ENCODE measurements around the gene SLC45A1.
A peak's percentile ranks its signal among the peaks of the same experiment; 100 is the strongest.

Gene SLC45A1

DNA sequence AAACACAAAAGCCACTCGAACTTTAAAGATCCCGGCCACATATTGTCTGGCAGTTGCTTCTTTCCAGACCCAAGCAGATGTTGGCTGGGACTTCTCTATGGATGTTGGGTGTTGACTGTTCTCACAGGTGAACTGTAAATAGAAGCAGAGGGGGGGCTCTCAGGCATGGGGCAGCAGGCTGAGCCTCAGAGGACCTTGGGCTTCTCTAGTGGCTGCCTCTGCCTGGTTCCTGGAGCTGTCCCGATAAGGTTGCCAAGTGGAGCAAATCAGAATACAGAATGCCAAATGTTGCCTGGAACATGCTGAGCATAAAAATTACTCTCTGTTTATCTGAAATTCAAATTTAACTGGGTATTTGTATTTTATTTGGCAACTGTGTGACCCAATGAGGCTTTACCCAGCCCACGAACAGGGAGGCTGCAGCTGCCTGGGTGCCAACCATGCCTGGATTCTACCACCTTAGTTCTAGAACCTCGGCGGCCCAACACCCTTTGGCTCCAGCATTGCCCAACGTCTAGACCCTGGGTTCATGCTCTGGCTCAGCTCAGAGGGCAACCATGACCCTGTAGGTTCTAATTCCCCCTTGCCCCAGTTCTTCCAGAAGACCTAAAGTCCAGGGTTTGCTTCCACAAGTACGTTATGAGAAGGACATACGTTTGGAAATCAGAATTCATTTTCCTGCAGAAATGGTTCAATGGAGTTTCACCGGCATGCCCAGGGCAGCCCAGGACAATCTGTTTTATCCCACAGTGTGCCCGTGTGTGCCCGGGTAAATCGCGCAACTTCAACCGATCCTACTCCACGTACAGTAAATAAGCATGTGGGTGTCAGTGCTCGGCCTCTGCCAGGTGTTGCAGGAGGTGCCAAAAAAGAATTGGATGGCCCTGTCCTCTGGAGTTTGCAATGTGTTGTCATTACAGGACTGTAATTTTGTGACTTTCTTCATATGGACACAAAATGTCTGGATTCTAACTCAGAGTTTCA, 5.4 kb upstream of the SLC45A1 start:
- DNase-seq = peak; percentile 47

DNA sequence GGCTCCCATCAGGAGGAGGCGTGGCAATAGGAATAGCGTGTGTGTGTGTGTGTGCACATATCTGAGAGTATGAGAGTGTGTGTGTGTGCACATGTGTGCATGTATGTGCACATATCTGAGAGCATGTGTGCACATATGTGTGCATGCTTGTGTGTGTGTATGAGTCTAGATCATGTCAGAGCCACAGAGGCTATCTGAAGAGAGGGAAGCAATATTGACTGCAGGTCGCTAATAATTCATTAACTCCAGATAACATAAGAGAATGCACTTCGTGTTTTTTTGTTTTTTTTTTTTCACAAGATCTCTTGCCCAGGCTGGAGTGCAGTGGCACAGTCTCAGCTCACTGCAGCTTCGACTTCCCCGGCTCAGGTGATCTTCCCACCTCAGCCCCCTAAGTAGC, 4.7 kb upstream of the SLC45A1 start:
- no peak for DNase-seq

DNA sequence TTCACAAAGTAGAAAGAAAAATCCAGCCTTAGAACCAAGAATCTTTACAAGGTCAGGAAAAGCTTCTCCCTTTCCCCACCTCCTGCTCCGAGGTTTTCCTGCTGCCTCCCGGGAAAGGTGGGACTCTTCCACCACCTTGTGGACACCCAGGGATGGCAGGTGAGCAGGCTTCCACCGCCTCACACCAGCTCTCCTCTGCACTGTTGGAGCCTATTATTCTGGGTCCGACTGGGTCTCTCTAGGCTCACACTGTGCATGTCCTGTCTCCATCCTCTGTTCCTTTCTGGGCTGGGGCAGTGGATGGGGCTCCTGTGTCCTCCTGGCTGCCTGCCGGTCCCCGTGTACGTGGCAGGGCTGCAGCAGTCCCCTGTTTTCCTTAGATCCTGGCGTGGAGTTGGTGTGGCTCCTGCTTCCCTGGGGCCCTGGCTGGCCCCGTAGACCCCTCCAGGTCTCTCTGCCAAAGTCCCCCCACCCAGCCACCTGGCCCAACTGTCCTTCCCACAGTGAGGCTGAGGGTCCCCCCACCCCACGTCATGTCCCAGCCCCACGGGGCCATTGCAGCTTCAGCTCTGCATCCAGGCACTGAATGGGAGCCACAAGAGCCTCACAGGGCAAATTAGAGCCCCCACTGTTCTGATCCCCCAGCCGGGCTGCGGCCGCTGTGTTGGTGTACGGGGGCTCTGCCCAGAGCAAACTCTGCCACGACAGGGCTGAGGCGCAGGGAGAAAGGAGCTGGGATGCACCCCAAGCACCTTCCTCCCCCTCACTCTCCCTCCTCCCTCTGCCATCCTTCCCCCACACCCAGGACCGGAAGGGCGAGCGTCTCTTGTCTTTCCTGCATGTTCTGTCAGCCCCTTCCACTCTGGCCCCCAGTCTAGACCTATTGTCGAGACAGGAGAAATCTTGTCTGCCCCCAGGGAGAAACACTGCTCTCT, 3.3 kb upstream of the SLC45A1 start:
- peak; percentile 67 for DNase-seq

DNA sequence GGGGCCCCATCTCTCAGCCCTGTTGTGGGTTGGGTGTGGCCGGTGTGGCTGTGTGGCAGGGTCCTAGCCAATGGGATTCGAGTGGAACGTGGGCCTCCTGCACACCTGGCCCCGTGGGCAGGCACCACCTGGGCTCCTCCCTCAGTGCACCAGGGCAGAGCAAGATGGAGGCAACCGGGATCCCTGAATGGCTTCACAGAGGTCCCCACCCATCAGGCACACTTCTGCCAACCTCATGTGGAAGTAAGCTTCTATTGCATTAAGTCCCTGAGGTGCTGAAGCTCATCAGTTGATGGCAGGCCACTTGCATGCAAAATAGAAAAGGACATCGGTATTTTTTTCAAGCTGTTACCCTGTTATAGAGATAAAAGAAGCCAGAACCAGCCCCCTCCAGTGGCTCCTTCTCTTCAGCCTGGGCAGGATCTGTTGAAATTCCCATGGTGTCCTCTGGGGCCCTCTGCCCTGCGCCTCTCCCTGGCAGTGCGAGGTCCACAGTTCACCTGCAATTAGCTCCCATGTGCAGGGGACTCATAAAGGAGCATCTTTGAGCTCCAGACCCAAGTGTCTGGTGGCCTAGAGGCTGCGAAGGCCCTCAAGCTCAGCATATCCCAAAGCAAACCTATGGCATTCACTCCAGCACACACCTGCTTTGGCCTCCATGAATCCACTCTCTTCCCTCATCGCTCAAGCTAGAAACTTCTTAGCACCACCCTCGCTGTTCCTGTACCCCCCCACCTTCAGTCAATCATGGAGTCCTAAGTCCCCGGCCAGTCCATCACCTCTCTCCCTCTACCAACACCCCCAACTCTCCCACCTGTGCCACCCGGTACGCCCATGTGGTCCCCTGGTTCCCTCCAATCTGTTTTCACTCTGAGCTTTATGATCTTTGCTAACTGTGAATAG, 2.1 kb upstream of the SLC45A1 start:
- peak; percentile 4 for DNase-seq

DNA sequence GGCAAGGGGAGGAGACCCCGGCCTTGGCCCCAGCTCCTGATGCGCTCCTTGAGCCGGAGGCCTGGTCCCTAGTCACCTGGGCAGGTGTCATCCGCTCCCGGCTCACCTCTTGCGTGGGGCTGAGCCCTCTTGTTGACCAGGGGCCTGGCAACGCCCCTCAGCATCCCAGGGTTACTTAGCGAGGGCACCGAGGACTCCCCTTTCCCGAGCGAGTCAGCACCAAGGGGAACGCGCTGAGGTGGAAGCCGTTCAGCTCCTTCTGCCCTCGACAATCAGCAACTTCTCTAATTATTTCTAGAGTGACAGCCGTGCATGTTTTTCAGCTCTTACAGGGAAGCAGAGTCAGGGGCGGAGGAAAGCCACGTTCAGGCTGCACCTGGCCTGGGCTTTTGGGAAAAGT, 522 bp downstream of the SLC45A1 start:
- DNase-seq = no peak

DNA sequence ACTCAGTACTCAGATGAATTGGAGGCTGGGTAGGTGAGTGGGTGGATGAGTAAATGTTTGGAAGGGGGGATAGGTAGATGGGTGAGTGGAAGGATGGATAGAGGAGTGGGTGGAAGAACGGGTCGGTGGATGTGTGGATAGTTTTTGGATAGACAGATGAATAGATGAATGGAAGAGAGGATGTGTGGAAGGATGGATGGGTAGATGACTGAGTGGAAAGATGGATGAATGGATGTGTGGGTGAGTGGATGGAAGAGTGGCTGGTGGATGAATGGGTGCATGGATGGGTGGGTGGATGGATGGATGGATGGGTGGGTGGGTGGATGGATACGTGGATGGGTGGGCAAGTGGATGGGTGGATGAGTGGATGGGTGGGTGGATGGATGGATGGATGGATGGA, 3.7 kb downstream of the SLC45A1 start:
- no peak for DNase-seq

DNA sequence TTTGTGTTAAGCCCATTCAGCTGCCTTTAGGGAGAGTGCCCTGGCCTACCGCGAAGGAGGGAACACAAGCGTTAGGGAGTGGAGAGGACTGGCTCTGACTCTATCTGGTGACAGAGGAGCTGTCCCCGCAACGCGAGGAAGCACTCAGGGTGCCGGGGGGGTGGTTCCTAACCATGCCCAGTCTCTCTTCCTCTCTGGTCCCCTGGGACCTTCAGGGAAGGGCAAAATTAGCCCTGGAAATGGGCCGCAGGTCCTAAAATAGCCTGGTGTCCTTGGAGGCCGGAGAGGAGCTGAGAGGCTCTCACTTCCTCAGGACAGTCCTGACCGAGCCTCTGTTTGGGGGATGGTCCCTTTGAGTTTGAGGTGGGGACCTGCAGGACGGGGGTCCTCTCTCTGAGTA, 5.8 kb downstream of the SLC45A1 start:
- no peak for DNase-seq

DNA sequence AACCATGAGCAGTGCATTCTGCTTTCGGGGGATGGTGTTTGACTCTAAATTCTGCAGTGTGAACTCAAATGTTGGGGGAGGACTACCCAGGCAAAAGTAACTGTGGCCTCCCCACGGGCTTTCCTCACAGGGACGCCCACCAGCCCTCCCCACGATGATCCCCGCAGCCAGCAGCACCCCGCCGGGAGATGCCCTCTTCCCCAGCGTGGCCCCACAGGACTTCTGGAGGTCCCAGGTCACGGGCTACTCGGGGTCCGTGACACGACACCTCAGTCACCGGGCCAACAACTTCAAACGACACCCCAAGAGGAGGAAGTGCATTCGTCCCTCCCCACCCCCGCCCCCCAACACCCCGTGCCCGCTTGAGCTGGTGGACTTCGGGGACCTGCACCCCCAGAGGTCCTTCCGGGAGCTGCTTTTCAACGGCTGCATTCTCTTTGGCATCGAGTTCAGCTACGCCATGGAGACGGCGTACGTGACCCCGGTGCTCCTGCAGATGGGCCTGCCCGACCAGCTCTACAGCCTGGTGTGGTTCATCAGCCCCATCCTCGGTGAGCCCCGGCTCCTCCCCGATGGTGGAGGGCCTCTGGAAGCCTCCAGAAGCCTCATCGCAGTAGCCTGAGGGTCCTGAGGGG, 6.4 kb downstream of the SLC45A1 start:
- no peak for DNase-seq

DNA sequence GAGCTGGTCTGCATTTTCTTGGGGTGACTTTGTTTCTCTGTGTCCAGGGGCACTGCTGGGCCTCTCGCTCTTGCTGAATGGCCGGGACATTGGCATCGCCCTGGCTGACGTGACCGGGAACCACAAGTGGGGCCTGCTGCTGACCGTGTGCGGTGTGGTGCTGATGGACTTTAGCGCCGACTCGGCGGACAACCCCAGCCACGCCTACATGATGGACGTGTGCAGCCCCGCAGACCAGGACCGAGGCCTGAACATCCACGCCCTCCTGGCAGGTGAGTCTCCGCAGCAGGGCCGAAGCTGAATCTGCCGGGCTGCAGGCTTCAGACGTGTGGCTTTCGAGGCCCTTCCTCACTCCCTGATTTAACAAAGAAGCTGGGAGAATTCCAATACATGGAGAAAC, 7.9 kb downstream of the SLC45A1 start:
- DNase-seq = no peak

DNA sequence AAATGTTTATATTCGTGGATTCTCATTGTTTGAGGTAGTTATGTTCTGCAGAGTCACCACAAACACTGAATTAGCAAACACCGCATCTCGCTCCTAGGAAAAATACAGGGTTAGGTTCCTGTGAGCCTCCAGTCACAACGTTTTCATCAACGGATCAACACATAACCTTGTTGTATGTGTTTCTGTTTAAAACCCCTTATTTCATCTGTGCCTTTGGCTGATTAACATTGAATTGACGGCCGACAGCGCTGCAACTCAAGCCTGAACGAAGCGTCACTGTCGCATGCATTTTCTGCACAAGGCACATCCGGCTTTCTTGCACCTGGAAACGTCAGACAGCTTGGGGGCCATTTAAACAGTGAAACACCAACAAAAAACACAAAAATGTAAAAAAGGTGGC, 8.4 kb downstream of the SLC45A1 start:
- no peak for DNase-seq

DNA sequence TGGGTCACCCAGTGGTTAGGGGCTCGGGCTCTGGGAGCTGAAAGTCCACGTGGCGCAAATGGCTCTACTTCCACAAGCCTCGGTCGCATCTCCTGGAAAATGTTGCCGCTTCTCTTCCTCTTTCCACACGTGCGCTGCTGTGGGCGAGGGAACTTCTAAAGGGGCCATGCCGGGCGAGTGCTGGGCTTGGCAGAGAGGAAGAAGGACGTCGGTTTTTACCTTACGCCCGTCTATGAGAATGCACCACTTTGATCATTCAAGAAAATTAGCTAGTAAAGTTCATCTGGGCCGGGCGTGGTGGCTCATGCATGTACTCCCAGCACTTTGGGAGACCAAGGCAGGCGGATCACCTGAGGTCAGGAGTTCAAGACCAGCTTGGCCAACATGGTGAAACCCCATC, 10.4 kb downstream of the SLC45A1 start:
- no peak for DNase-seq

DNA sequence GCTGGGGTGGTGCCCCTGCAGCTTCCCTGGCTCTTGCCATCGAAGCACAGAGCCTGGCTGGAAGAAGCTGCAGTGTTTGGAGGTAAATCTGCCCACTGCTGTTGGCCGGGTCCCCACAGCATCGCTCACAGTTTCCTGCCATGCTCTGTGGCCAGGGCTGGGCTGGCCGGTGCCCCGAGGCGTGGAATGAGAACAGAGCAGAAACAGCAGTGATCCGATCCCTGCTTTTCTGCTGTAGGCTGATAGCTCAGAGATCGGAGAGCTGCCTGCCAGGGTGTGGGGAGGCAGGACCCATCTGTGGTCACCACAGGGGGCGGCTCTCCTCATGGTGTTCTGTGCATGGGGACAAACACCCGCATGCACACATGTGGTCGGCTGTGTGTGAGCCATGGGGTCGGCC, 11.5 kb downstream of the SLC45A1 start:
- DNase-seq = peak; percentile 5

DNA sequence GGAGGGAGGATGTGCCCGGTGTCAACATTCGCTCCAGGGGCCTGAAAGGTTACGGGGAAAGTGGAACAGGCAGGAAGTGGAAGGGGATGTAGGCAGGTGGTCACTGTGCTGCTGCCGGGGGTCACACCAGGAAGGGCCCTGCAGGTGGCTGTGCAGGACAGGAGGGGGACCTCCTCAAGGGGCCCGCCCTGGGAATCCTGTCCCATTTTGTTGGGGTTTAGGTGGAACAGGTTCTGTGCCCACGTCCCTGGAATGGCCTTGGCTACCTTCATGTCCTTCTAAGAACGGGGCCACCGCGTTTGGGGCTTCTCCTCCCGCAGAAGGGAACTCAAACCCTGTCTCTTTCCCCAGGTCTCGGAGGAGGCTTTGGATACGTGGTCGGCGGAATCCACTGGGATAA, 11.9 kb downstream of the SLC45A1 start:
- DNase-seq = no peak

DNA sequence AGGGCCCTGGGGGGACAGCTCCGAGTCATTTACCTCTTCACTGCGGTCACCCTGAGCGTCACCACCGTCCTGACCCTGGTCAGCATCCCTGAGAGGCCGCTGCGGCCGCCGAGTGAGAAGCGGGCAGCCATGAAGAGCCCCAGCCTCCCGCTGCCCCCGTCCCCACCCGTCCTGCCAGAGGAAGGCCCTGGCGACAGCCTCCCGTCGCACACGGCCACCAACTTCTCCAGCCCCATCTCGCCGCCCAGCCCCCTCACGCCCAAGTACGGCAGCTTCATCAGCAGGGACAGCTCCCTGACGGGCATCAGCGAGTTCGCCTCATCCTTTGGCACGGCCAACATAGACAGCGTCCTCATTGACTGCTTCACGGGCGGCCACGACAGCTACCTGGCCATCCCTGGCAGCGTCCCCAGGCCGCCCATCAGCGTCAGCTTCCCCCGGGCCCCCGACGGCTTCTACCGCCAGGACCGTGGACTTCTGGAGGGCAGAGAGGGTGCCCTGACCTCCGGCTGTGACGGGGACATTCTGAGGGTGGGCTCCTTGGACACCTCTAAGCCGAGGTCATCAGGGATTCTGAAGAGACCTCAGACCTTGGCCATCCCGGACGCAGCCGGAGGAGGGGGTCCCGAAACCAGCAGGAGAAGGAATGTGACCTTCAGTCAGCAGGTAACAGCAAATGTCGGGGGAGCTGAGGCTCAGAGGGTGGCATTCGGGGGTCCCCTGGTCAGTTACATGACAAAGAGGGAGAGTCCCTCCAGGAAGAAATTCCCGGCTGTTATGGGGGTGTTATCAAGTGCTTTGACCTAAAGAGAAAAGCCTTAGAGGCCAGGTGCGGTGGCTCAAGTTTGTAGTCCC, 12.6 kb downstream of the SLC45A1 start:
- no peak for DNase-seq

DNA sequence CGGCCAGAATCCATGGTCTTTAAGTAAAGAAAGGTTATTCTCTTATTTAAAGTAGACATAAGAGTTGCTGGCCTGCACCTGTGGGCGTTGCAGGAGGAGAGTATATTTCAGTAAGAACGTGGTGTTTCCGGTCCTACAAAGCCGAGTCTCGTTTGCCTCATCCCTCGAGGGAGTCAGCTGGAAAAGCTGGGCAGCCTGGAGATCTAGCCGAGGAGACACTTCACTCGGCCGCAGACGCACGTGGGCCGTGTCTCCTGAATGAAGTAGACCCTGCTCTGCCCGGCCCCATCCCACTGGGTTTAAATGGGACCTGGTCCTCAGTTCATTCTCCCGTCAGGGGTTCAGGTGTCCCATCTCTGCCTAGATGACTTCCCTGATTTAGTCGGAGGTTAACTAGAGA, 14.9 kb downstream of the SLC45A1 start:
- DNase-seq = no peak

DNA sequence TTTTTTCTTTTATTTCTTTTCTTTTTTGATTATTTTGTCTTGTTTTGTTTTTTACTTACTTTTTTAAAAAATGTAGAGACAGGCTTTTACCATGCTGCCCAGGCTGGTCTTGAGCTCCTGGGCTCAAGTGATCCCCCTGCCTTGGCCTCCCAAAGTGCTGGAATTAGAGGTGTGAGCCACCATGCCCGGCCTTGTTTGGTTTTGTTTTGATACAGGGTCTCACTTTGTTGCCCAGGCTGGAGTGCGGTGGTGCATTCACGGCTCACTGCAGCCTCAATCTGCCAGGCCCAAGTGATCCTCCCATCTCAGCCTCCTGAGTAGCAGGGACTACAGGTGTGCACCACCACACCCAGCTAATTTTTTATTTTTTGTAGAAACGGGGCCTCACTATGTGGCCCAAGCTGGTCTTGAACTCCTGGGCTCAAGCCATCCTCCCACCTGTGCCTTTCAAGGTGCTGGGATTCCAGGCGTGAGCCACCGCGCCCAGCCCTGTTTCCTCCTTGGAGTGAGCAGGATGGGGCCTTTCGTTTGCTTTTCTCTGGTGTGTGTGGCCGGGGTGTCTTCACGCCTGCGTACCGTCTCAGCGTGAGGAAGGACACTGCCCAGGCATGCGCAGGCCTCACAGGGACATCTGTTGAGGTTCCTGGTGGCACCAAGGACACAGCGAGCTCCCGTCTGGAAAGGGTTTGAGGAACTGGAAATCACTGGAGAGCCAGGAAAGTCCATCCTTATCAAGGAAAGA, 15.5 kb downstream of the SLC45A1 start:
- no peak for DNase-seq

DNA sequence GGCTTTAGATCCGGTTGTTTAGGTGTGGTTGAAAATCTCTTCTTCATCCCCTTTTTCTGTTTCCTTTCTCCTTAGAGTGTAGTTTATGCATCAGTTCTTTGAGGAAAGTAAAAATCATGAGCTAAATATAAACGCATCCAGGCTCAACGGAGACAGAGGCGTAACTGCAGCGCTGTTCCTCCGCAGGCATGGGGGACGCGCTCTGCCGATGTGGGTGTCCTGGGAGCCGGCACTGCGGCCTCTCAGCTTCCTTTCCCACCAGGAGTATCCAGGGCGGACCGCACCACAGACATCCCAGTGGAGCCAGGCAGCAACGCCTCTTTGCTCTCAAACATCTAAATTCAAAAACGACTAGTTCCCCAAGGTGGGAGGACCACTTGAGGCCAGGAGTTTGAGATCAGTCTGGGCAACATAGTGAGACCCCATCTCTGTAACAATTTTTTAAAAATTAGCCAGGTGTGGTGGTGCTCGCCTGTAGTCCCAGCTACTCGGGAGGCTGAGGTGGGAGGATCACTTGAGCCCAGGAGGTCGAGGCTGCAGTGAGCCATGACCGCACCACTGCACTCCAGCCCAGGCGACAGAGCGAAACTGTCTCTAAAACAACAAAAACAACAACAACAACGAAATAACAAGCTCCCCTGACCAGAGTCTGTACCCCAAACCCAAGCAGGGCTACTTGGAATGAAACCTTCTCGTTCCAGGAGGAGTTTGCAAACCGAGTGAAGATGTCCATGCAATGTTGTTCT, 16.4 kb downstream of the SLC45A1 start:
- no peak for DNase-seq

DNA sequence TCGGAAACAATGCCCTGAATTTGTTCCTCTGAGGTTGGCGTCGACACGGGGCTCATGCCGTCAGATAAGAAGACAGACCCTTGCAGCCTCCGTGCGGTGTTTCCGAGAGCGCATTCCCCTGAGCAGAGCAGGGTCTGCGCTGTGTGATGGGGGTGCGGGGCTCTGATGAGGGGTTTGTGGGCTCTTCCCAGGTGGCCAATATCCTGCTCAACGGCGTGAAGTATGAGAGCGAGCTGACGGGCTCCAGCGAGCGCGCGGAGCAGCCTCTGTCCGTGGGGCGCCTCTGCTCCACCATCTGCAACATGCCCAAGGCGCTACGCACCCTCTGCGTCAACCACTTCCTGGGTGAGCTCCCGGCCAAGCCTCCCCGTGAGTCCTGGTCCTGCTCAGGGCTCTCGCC, 17.3 kb downstream of the SLC45A1 start:
- DNase-seq = no peak

DNA sequence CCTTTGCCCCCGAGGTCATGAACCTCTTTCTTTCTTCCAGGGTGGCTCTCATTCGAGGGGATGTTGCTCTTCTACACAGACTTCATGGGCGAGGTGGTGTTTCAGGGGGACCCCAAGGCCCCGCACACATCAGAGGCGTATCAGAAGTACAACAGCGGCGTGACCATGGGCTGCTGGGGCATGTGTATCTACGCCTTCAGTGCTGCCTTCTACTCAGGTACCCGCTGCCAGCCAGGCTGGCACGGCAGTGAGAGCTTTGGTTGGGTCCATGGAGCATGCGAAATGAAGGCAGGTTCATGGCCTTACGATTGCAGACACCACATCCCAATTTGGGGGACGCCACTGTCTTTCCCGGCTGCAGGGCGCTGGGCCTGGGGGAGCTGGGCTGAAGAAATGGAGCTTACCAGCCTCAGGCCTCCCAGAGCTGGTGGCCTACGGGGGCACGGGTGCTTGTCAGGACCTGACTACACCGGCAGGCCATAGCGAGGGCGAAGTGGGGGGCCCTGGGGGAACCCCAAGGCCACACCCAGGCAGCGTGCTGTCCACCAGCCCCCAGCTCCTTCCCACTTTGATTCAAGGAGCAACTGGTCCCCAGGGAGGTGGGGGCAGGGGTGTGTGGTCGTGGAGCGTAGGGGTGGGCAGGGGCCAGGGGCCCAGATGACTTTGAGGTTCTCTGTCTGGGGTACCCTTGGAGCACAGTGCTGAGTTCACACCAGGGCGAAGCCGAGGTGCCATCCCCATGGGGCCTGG, 20.0 kb downstream of the SLC45A1 start:
- no peak for DNase-seq

Data from NCI-H69 (cell line).